Esophagus squamous epithelium (tissue), 4 donors: ENCODE measurements around the gene SPPL2B.

Experiments used
- CTCF ChIP-seq, 6 experiments: fragments of 450-650 bp in 4 of 6; fragments of 200-600 bp in 2 of 6; sonication (generic) in 2 of 6; IDR thresholded peaks; one replicate each; pipeline ENCODE4 v1.5.1; 2016 to 2019; ENCODE audit warnings: antibody characterized with exemption in 6 of 6, mild to moderate bottlenecking in 4 of 6, moderate library complexity in 4 of 6
- POLR2A ChIP-seq, 4 donors: fragments of 450-650 bp; IDR thresholded peaks; one replicate each; pipeline ENCODE4 v1.6.1; 2017; ENCODE audit warnings: antibody characterized with exemption in 4 of 4, mild to moderate bottlenecking in 4 of 4, moderate library complexity in 3 of 4

- no peak for TF ChIP-seq CTCF (IDR thresholded peaks at IDR 0.05)
- TF ChIP-seq POLR2A (IDR thresholded peaks at IDR 0.05): no peak
These were observed 47.1 kb downstream of the SPPL2B start for GRCh38 chr19:2375353-2376121.
